COLO829 (cell line): ENCODE data around the gene B4GALNT3.
A peak's percentile ranks its signal among the peaks of the same experiment; 100 is the strongest.

Experiments used
- DNase-seq: peaks from one replicate; pipeline ENCODE4 v3.0.0; 2012; ENCODE audit warnings: low spot score

B4GALNT3 gene

DNA sequence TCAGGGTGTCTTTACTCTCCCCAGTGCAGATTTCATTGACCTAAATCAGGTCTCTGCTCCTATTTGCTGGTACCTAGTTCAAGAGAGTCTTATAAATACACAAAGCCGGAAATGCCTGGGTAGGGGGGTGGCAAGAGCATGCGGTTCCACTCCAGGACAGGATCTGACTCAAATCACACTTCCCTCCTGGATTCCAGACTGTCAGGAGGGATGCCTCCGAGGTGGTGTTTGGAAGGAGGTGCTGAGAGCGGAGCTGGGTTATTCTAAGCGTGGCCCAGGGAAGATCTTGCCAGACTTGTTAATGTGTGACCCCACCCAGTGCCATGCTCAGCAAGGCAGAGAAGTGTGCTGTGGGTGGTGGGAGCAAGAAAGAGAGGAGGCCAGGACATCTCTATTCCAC lies 49.8 kb downstream of the B4GALNT3 start:
- peak; percentile 48 for DNase-seq

DNA sequence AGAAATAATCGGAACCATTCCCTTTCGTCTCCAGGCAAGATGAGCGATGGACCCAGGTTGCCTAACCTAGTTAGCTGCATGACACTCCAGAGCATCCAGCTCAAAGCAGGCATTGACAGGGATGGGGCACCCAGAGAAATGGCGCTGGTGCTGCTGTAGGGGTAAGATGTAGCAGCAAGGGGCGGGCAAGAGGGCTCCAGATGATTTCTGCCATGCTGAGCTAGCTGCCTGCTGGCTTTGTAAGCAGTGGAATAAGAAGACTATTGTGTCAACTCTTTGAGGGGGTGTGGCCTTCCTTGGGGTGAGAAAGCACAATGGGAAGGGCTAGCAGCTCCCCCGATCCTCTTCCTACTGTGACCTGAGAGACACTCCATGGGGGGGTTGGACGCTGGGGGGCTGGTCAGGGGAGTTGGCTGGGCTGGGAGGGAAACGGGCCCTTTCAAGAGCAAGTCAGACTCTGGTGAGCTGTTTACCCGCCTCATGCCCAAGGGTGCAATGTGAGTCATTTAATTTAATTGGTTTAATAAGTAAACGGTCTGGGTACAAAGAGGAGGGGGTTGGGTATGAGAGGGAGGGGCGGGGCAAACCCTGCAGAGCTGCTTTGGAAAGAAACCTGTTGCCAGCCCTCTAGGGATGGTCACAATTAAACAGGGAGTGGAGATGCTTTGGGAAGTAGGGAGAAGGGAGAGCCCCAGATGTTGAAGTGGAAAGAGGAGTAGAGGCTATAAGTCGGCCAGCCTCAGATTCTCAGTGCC lies 50.5 kb downstream of the B4GALNT3 start:
- DNase-seq = peak; percentile 80

DNA sequence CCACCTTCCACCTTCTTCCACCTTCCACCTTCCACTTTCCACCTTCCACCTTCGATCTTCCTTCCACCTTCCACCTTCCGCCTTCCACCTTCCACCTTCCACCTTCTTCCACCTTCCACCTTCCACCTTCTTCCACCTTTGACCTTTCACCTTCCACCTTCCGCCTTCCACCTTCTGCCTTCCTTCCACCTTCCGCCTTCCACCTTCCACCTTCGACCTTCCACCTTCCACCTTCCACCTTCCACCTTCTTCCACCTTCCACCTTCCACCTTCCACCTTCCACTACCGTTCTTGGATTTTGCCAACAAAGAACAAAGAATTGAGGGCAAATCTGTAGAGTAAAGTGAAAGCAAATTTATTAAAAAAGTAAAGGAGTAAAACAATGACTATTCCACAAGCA lies 53.2 kb downstream of the B4GALNT3 start:
- DNase-seq = no peak

DNA sequence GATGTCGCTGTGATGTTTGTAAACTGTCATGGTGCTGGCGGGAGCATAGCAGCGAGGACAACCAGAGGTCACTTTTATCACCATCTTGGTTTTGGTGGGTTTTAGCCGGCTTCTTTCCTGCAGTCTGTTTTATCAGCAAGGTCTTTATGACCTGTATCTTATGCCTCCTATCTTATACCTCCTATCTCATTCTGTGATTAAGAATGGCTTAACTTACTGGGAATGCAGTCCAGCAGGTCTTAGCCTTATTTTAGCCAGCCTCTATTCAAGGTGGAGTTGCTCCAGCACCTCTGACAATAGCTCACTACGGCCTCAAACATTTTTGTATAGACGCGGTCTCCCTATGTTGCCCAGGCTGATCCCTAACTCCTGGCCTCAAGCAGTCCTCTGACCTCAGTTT lies 53.7 kb downstream of the B4GALNT3 start:
- no peak for DNase-seq

DNA sequence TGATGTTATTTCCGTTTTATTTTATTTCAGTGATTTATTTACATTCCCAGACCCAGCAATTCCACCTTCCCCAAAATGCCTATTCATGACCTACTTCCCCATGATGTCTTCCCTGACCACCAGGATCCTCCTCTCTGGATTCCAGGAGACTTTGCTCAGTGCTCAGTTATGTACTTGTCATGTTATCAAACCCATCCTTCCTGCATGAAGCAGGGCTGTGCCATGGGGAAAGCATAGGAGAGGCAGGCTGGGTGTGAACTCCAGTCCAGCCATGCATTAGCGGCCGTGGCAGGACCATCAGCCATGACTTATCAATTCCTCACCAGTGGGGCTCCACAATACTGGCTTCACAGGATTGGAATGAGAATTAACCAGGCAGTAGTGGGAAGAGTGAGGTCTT lies 57.8 kb downstream of the B4GALNT3 start:
- no peak for DNase-seq

DNA sequence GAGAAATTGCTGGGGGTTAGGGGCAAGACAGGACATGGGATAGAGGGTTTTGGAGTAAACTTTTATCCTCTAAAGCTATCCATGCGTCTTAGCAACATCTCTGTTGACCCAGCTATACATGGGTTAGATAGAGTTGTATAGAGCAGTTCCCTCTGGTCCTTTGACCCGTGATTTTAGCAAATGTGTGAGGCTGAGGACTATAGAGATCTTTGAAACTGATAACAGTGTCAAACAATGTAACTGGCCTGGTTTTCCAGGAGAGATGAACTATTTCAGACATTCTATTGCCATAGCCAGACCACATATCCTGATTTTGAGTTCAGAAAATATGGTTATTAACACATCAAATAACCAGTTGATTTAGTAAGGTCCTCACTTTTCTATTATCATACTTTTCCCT lies 60.4 kb downstream of the B4GALNT3 start:
- no peak for DNase-seq

DNA sequence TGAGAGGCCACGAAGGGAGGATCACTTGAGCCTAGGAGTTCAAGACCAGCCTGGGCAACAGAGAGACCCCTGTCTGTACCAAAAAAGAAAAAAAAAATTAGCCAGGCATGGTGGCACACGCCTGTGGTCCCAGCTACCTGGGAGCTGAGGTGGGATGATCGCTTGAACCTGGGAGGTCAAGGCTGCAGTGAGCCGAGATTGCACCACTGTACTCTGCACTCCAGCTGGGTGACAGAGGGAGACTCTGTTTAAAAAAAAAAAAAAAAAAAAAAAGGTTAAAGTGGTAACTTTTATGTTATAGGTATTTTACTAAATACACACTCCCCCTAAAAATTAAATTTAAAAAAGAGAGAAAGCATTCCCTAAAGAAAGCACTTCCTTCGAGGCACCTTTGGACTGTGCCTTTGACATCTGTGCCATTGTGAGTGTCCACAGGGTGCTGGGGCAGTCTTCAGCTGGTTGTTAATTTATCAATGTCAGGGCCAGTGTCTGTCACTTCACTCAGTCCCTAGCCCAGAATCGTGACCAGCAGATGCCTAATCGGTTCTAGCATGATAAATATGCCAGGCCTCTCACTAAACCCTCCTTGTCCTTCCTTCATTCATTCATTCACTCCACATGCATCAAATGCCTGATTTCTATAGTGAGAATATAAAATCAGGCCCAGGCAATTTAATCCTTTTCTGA lies 63.1 kb downstream of the B4GALNT3 start:
- no peak for DNase-seq

DNA sequence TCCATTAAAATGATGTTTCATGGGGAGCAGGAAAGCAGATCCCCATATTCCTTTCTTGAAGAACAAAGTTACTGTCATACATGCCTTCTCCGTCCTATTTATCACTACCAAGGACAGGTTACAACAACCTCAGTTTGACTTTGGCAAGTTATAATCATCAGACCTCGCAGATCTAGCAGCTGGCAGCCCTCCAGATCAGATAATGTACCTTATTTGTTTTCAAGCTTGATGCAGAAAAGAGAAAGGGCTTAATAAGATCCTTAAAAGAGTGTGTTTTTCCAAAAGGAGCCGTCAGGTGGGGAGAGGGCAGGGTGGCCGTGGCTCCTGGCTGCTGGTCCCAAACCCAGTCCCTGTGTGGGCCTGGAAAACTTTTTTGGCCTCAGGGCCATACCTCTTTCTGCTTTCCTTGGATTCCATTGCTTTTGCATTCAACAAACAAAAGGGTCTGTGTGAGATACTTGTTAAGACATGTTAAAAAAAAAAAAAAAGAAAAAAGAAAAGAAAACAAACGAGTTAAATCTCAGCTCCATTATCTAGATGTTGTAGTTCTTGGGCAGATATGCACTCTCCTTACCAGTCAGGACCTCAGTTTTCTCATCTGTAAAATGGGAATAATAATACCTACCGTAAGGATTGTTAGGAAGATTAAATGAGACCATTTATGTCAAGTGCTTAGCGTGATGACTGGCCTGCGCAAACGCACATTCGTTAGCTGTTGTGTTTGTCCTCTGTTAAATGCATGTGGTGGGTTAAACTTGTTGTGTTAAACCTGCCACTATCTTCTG lies 64.6 kb downstream of the B4GALNT3 start:
- peak; percentile 46 for DNase-seq

DNA sequence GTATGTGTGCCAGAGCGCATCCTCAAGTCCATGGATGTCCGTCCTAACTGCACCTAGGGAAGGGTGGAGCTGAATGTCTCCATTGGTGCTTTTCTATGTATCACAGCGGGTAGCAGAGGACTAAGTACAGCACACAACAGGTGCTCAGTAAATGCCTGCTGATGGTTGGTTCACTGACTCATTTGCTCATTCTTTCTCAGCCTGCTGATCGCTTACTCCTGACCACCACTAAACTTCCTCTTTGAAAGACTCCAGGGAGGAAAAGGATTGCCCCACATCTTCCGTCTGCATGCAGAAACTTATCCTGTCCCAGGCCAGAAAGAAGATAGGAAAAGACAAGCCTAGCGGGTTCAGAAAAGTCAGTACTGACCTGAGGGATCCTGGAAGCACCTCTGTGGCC lies 66.3 kb downstream of the B4GALNT3 start:
- DNase-seq = no peak

DNA sequence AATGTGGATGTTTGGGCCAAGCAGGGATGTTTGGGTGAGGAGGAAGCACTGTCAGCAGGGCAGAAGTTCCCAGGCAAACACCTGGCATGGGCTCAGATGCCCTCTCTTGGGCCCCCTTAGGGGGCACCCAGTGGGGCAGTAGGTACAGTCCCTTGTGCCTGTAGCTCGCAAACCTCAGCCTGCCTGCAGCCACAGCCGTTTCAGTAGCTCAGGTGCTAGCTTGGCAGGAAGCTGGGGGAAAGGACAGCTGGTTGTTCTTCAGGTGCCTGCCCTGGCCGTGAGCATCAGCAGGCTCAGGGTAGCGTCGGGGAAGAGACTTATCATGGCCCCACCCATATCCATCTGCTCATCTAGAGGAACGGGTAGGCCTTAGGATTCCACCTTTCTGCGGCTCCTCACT lies 67.5 kb downstream of the B4GALNT3 start:
- no peak for DNase-seq

DNA sequence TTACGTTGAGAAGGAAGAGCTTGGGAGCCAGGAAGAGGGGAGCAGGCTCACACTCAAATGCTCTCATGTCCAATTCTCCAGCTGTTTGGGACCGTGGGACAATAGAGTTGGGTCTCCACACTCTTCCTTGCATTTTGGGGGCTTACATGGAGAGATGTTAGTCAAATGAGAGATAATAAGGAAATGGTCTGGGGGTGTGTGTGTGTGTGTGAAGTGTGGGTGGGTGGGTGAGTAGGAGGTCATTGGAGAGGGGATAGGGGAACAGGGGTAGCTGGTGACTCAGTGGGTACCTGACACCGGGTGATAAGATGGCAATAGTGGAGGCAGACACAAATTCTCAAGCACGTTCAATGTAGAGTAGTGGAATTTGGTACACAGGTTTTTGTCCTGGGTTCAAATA lies 68.0 kb downstream of the B4GALNT3 start:
- DNase-seq = no peak

DNA sequence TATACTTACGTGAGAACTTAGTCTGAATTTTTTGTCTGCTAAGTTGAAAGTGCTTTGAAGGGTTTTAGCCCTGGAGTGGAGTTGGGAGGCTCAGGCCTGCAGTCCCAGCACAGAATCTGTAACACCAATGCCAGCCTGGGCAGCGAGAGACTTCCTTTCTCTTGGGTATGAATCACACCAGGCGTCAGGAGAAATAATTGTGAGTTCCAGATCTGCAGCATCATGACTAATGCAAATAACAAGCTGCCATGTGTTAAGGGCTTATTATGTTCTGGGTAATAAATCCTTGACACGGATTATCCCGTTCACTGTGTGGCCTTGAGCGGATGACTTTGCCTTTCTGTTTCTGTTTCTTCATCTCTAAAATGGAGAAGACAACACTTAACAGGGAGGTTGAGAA lies 70.6 kb downstream of the B4GALNT3 start:
- no peak for DNase-seq

DNA sequence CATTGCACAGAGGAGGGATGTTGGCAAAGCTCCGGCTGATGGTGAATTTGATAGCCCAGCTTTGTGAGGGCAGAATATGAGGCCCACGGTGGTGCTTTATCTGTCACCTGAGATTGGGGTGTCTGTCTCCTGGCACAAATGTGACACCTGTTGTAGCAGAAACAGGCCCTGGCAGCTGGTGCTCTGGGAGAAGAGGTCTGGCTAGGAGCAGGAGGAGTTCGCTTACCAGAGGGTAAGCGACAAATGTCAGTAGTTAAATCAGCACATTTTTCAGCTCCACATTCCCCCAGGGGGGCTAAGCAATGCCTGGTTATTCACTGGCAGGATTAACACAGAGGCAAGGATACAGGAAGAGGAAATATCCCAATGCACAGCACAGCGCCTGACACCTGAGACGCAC lies 71.1 kb downstream of the B4GALNT3 start:
- no peak for DNase-seq

DNA sequence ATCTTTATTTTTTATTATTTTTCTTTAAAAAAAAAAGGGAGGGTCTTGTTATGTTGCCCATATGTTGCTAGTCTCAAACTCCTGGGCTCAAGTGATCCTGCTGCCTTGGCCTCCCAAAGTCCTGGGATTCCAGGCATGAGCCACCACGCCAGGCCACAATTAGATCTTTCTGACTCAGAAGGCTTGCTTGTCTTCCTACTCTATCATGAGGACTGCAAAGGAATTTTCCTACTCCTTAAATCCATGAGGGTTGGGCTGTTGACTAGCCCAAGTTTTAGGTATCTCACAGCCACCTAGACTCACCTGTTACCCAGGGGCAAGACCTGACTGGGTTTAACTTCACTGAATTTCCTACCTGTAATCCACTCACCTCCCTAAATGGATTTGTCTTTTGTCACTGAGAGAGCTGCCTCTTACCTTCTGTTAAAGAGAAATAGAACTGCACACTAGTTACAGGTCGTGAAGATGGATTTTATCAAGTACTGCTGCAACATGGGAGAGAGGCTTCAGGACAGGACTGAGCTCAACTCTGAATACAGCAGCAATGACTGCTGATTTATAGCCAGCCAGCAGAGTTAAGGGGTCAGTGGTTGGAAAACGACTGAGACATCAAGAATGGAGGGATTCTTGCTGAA lies 72.3 kb downstream of the B4GALNT3 start:
- no peak for DNase-seq

DNA sequence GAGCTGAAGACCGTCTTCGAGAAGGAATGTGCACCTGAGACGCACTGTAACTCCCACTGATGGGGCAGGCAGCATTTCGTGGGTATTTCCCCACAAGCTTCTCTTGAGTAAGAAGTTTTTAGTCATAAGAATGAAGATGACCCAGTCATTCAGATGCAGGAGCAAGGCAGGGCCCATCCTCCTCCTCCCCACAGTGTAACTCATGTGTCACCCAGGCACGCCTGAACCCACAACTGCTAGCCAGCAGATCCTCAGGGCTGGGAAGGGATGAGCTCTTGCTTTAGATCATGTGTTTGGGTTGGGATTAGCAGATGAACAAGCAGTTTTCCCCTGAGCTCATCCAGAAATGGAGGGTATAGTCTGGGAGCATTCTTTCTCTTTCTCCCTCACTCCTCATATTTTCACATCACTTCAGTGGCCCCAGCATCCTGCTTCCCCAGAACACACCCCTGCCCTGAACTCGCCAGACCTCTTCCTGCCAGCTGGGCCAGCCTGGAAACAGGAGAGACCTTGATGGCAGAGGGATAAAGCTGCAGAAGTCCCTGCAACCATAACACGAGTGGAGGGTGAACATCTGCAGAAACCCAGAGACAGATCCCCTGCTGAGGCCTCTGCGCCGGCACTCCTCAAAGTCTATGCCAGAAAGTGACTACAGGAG lies 73.3 kb downstream of the B4GALNT3 start:
- DNase-seq = no peak

DNA sequence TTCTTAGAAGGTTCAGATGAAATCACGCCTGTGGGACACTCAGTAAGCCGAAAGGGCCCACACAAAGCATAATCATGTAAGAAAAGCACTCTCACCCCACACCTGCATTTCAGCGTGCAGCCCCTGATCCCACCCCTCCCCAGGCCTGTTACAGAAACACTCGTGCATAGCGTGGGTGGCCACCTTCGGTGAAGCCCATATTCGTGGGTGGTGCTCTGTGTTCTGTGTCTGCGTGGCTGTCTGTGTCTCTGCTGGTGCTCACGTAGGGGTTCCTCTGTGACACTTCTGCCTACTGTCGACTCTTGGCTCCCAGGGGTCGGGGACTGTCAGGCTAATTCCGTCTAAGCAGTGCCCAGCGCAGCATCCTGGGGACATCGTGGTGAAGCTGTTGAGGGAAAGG lies 74.0 kb downstream of the B4GALNT3 start:
- DNase-seq = no peak

DNA sequence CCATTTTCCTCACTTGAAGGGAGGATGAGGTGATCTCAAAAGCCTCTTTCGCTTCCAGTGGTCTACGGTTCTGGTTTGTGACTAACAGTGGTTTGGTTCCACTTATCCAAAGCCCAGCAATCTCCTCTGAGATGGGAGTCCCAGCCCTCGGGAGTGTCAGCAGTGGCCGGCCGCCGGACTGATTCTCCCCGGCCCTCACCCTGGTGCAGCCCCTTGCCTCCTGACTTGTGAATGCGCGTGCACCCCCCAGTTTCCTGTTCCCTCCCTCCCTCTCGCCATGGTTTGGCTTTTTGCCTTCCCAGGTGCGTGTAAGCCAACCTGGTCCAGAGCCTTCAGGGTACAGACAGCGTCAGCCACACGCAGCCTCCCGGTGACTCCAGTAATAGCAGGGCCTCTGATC lies 74.5 kb downstream of the B4GALNT3 start:
- no peak for DNase-seq

DNA sequence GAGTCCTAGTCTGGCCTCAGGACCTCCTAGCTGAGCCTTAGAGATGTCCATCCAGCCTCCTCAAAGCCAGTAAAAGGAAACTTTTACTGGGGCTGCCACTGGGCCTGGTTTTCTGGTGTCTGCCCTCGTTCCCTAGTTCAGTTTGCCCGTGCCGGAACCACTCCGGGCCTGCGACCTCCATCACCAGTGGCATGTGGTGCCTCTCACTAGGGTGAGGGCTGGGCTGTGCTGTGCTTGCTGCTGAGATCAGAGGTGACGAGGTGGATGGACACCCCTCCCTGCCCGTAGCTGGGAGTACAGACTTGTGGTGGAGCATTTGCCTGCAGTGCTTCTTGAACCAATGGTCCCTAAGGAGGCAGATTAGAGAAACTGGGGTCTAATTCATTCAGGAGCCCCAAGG lies 75.7 kb downstream of the B4GALNT3 start:
- no peak for DNase-seq

DNA sequence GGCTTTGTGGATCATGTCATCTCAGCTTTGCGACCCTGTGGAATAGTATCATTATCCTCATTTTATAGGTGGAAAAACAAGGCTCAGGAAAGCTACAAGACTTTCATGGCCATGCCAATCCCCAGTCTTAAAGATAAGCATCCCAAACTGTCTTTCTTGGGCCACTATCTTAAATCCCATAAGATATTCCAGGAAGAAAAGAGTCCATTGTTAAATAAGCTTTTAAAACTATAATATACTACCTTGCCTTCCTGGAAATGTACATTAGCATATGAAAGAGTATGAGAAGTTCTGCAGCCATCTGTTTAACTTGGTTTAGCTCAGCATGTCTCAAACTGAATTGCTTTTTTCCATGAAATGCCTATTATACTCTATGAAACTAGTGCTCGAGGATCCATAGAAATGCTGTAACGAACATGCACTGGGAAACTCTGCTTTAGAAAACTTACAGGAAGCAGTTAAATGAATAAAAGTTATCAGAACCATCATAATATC lies 77.1 kb downstream of the B4GALNT3 start:
- DNase-seq = no peak

DNA sequence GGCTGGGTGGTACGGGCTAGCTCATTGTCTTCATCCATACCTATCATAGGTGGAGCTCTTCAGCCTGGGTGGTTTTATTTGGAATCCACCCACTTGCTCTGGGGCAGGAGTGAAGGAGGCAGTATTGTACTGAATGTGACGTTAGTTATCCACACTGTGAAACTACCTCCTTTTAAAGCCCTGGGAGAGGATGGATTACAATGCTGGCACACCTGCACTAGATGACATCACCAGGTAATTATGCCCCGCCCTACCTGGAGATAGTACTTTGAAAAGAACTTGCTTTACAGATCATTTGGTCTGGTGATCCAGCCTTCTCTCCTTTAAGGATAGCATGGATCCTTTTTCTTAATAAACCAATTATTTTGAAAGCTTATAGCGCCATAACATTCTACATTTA lies 78.0 kb downstream of the B4GALNT3 start:
- no peak for DNase-seq

DNA sequence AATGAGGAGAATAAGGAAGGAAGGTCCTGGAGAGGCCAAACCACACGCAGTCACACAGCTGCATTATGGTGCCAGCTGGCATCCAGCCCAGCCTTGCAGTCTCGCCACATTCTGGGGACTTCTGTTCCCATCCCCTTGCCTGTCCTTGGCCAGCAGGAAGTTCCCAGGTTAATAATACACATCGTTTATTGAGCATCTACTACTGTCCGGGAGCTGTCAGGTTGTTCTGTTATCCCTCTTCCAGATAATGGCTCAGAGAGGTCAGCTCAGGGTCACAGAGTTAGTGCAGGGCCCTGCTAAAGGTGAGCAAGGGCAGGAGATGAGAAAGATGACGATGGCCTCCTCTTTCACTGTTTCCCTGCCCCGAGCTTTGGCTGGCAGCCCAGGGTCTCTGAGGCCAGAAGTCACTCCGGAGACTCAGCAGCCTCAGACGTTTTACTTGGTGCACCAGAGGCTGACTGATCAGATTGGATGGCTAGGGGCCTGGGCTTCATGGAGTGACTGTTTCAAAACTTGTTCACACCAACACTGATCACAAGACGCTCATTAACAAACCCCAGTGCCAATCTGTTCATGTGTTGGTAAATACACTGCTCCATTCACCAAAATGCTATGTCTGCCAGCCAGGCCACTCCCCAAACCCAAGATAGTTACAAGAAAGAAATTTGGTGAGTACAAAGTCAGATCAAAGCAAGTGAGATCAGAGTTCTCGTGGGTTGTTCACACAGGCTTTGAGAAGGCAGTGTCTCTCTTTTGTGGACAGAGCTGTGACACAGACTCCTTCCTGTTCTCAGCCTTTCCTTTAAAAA lies 79.2 kb downstream of the B4GALNT3 start:
- DNase-seq = peak; percentile 79
